ENCODE measurements around the gene CXCR1.

- TF ChIP-seq, protein P1, sequence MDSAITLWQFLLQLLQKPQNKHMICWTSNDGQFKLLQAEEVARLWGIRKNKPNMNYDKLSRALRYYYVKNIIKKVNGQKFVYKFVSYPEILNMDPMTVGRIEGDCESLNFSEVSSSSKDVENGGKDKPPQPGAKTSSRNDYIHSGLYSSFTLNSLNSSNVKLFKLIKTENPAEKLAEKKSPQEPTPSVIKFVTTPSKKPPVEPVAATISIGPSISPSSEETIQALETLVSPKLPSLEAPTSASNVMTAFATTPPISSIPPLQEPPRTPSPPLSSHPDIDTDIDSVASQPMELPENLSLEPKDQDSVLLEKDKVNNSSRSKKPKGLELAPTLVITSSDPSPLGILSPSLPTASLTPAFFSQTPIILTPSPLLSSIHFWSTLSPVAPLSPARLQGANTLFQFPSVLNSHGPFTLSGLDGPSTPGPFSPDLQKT (IDR thresholded peaks at IDR 0.05; ENCODE audit: borderline replicate concordance, low read depth, low read length) = no peak
- TF ChIP-seq ZNF521 (tag by site-specific recombination; IDR thresholded peaks at IDR 0.05) = no peak
- TF ChIP-seq ZNF561 (tag by site-specific recombination; IDR thresholded peaks at IDR 0.05; ENCODE audit: borderline replicate concordance) = no peak
- TF ChIP-seq YY1 (tag by site-specific recombination; IDR thresholded peaks at IDR 0.05) = no peak
- TF ChIP-seq, protein P2, sequence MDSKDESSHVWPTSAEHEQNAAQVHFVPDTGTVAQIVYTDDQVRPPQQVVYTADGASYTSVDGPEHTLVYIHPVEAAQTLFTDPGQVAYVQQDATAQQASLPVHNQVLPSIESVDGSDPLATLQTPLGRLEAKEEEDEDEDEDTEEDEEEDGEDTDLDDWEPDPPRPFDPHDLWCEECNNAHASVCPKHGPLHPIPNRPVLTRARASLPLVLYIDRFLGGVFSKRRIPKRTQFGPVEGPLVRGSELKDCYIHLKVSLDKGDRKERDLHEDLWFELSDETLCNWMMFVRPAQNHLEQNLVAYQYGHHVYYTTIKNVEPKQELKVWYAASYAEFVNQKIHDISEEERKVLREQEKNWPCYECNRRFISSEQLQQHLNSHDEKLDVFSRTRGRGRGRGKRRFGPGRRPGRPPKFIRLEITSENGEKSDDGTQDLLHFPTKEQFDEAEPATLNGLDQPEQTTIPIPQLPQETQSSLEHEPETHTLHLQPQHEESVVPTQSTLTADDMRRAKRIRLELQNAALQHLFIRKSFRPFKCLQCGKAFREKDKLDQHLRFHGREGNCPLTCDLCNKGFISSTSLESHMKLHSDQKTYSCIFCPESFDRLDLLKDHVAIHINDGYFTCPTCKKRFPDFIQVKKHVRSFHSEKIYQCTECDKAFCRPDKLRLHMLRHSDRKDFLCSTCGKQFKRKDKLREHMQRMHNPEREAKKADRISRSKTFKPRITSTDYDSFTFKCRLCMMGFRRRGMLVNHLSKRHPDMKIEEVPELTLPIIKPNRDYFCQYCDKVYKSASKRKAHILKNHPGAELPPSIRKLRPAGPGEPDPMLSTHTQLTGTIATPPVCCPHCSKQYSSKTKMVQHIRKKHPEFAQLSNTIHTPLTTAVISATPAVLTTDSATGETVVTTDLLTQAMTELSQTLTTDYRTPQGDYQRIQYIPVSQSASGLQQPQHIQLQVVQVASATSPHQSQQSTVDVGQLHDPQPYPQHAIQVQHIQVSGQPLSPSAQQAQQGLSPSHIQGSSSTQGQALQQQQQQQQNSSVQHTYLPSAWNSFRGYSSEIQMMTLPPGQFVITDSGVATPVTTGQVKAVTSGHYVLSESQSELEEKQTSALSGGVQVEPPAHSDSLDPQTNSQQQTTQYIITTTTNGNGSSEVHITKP (tag by site-specific recombination; IDR thresholded peaks at IDR 0.05) = no peak
- TF ChIP-seq ZNF274 (IDR thresholded peaks at IDR 0.05; ENCODE audit: low read length) = no peak
- no peak for TF ChIP-seq ZNF274 (tag by site-specific recombination; IDR thresholded peaks at IDR 0.05; ENCODE audit: borderline replicate concordance)
- TF ChIP-seq ZNF140 (tag by site-specific recombination; IDR thresholded peaks at IDR 0.05) = no peak
- TF ChIP-seq ZNF223 (tag by site-specific recombination; IDR thresholded peaks at IDR 0.05) = no peak
- no peak for TF ChIP-seq ZNF549 (tag by site-specific recombination; IDR thresholded peaks at IDR 0.05)
These were observed 26.2 kb upstream of the CXCR1 start for GRCh38 chr2:218192902-218193430.

Data from HEK293 (cell line).